Ishikawa (cell line): Measurements from ENCODE around the gene TBCD.

Source experiments
- CREB1 ChIP-seq: IDR thresholded peaks from 2 replicates; pipeline ENCODE4 v1.6.1; 2012; ENCODE audit warnings: low read depth
- EGR1 ChIP-seq: IDR thresholded peaks from 2 replicates; pipeline ENCODE4 v1.6.1; 2012
- EP300 ChIP-seq: IDR thresholded peaks from 2 replicates; pipeline ENCODE4 v1.6.1; 2012; ENCODE audit warnings: borderline replicate concordance
- NFIC ChIP-seq: IDR thresholded peaks from 2 replicates; pipeline ENCODE4 v1.6.1; 2012
- REST ChIP-seq: IDR thresholded peaks from 2 replicates; pipeline ENCODE4 v1.6.1; 2012; ENCODE audit warnings: low read depth, mild to moderate bottlenecking

- TF ChIP-seq CREB1 (no peak), NFIC (no peak), EP300 (no peak), REST (no peak), EGR1 (no peak)
These were observed 196.2 kb downstream of the TBCD start for GRCh38 chr17:82948081-82948511.
